PFSK-1 (cell line): ENCODE data around the gene ACOX3.

Experiments
- FOXP2 ChIP-seq: optimal IDR thresholded peaks from 2 replicates; pipeline ENCODE3; 2011; ENCODE audit warnings: borderline replicate concordance, control low read depth, inconsistent platforms; ENCODE audit not compliant: insufficient read depth; ENCODE audit errors: extremely low read length, extremely low read depth
- POLR2AphosphoS5 ChIP-seq: IDR thresholded peaks from 2 replicates; pipeline ENCODE4 v1.6.1; 2012; ENCODE audit warnings: low read depth, mild to moderate bottlenecking, control low read depth, low read length, moderate library complexity
- REST ChIP-seq, 2 experiments: IDR thresholded peaks; 2 replicates each; pipeline versions ENCODE4 v1.6.1 to v1.8.0; 2011 to 2012; ENCODE audit warnings: low read depth in 2 of 2, low read length in 2 of 2, control low read depth in 1 of 2, inconsistent platforms in 1 of 2, mild to moderate bottlenecking in 1 of 2, moderate library complexity in 1 of 2; ENCODE audit not compliant: insufficient read depth in 1 of 2
- SIN3A ChIP-seq: IDR thresholded peaks from 2 replicates; pipeline ENCODE4 v1.6.1; 2012; ENCODE audit warnings: mild to moderate bottlenecking, low read length, moderate library complexity, borderline replicate concordance; ENCODE audit not compliant: insufficient read depth
- TAF1 ChIP-seq: IDR thresholded peaks from 2 replicates; pipeline ENCODE4 v1.6.1; 2012; ENCODE audit warnings: low read length, control low read depth, borderline replicate concordance; ENCODE audit not compliant: insufficient read depth

ACOX3 gene

GRCh38 chr4:8393593-8394038 lies 46.9 kb downstream of the ACOX3 start:
- TF ChIP-seq REST (IDR thresholded peaks at IDR 0.05; ENCODE audit: insufficient read depth in 1 of 2, low read depth in 2 of 2, low read length in 2 of 2), result no peak
- TF ChIP-seq POLR2AphosphoS5, result no peak
- TF ChIP-seq TAF1, result no peak
- TF ChIP-seq SIN3A, result no peak
- TF ChIP-seq FOXP2, result no peak

GRCh38 chr4:8392591-8393190 lies 47.8 kb downstream of the ACOX3 start:
- TF ChIP-seq REST (IDR thresholded peaks at IDR 0.05; ENCODE audit: insufficient read depth in 1 of 2, low read depth in 2 of 2, low read length in 2 of 2), result no peak
- TF ChIP-seq TAF1, result no peak
- TF ChIP-seq FOXP2, result no peak
- no peak for TF ChIP-seq SIN3A
- TF ChIP-seq POLR2AphosphoS5, result no peak

- no peak for TF ChIP-seq POLR2AphosphoS5
- peak; percentile 98; the same call in 1 of the 2 replicates for TF ChIP-seq SIN3A
- TF ChIP-seq REST (IDR thresholded peaks at IDR 0.05; ENCODE audit: insufficient read depth in 1 of 2, low read depth in 2 of 2, low read length in 2 of 2), result no peak
- TF ChIP-seq FOXP2, result peak; percentile 47
- no peak for TF ChIP-seq TAF1
These were observed 48.6 kb downstream of the ACOX3 start for GRCh38 chr4:8391972-8392371.

- no peak for TF ChIP-seq FOXP2
These were observed 49.5 kb downstream of the ACOX3 start for GRCh38 chr4:8391071-8391470.

- no peak for TF ChIP-seq SIN3A
- TF ChIP-seq FOXP2, result no peak
- no peak for TF ChIP-seq TAF1
These were observed 49.9 kb downstream of the ACOX3 start for GRCh38 chr4:8390577-8390976.

GRCh38 chr4:8388528-8388870 lies 52.0 kb downstream of the ACOX3 start:
- TF ChIP-seq POLR2AphosphoS5, result no peak
- TF ChIP-seq SIN3A, result no peak
- TF ChIP-seq TAF1, result no peak
- TF ChIP-seq REST (IDR thresholded peaks at IDR 0.05; ENCODE audit: insufficient read depth in 1 of 2, low read depth in 2 of 2, low read length in 2 of 2), result no peak
- TF ChIP-seq FOXP2, result no peak
